GM18508 (cell line): ENCODE results near the gene DIPK2A.
A peak's percentile ranks its signal among the peaks of the same experiment; 100 is the strongest.

Experiments used
- ATAC-seq: cut with Tn5 transposase; IDR thresholded peaks from one replicate; pipeline ENCODE4 v1.9.1; 2021; ENCODE audit warnings: moderate number of reproducible peaks; ENCODE audit not compliant: insufficient read depth, unreplicated experiment

DIPK2A gene

GRCh38 chr3:143974271-143975238, 2.9 kb downstream of the DIPK2A start:
- ATAC-seq, result no peak

- ATAC-seq, result no peak
Measured at GRCh38 chr3:143975554-143976152, 4.0 kb downstream of the DIPK2A start.

GRCh38 chr3:143977341-143978262, 6.0 kb downstream of the DIPK2A start:
- ATAC-seq, result peak; percentile 36

GRCh38 chr3:143978263-143978631, 6.6 kb downstream of the DIPK2A start:
- ATAC-seq, result no peak

GRCh38 chr3:143979041-143979440, 7.4 kb downstream of the DIPK2A start:
- no peak for ATAC-seq

GRCh38 chr3:143979813-143980212, 8.2 kb downstream of the DIPK2A start:
- ATAC-seq, result no peak

- ATAC-seq, result no peak
Measured at GRCh38 chr3:143988306-143988705, 16.7 kb downstream of the DIPK2A start.

GRCh38 chr3:143989461-143989860, 17.8 kb downstream of the DIPK2A start:
- no peak for ATAC-seq

GRCh38 chr3:143991713-143992112, 20.1 kb downstream of the DIPK2A start:
- ATAC-seq, result no peak

- peak; percentile 63 for ATAC-seq
Measured at GRCh38 chr3:143998266-143998665, 26.6 kb downstream of the DIPK2A start.

GRCh38 chr3:144003051-144003450, 31.4 kb downstream of the DIPK2A start:
- ATAC-seq, result no peak

- no peak for ATAC-seq
Measured at GRCh38 chr3:144010371-144010770, 38.7 kb downstream of the DIPK2A start.

GRCh38 chr3:144011251-144011799, 39.7 kb downstream of the DIPK2A start:
- ATAC-seq, result no peak

GRCh38 chr3:144015133-144015532, 43.5 kb downstream of the DIPK2A start:
- ATAC-seq, result no peak

- ATAC-seq, result no peak
Measured at GRCh38 chr3:144018776-144019175, 47.2 kb downstream of the DIPK2A start.
